HG03064 (cell line): ENCODE measurements around the gene IKZF4.
"Not testable (repeated sequence)": the region's sequence is repeated elsewhere in the genome, so short reads cannot be mapped to it uniquely, and the experiment has no call there.

Source experiments
- ATAC-seq: cut with Tn5 transposase; IDR thresholded peaks from one replicate; pipeline ENCODE4 v1.9.1; 2021; ENCODE audit warnings: low read depth; ENCODE audit not compliant: unreplicated experiment

Gene IKZF4

DNA sequence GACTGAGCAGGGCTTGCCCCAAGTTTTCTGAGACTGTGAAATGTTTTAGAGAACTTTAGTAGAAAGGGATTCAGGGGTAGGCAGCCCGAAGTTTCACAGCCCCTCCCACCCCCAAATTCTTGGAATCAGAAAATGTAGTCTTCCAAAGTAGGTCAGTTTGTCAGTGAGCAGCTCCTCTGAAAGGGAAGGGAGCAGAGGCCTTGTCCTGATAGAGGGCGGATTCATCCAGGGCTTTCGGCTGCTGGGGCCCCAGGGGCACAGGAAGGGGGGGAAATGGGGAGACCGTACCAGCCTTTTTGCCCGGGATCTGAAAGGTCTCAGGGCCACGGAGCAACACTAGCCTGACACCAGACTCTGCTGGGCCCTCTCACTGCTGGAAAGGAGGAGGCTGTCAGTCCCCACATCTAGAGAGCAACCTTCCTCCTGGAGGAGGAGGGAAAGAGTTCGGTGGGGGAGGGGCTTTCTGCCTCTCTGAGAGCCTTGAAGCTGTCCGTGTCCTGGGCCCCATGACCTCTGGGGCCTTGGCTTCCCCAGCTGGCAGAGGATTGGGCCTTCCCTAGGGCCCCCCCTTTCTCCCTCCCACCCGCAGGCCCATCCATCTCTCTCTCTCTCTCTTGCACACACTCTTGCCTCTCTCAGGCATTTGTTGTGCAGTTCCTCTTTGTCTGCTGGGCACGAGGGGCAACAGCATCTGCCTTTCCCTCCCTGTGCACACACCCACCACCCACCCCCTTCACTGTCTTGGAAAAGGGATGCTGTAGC lies at the start of gene IKZF4:
IKZF4 (plus strand) TSS at position 621 of the 762 bp plus-strand sequence. CDS start 451 bp downstream, outside the sequence.
- no peak for ATAC-seq

DNA sequence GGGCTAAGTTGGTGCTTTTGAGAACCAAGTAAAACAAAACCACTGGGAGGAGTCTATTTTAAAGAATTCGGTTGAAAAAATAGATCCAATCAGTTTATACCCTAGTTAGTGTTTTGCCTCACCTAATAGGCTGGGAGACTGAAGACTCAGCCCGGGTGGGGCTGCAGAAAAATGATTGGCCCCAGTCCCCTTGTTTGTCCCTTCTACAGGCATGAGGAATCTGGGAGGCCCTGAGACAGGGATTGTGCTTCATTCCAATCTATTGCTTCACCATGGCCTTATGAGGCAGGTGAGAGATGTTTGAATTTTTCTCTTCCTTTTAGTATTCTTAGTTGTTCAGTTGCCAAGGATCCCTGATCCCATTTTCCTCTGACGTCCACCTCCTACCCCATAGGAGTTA lies 48.8 kb upstream of the IKZF4 start:
- ATAC-seq: no peak

GRCh38 chr12:55972456-55972855 lies 48.4 kb upstream of the IKZF4 start:
- no peak for ATAC-seq

DNA sequence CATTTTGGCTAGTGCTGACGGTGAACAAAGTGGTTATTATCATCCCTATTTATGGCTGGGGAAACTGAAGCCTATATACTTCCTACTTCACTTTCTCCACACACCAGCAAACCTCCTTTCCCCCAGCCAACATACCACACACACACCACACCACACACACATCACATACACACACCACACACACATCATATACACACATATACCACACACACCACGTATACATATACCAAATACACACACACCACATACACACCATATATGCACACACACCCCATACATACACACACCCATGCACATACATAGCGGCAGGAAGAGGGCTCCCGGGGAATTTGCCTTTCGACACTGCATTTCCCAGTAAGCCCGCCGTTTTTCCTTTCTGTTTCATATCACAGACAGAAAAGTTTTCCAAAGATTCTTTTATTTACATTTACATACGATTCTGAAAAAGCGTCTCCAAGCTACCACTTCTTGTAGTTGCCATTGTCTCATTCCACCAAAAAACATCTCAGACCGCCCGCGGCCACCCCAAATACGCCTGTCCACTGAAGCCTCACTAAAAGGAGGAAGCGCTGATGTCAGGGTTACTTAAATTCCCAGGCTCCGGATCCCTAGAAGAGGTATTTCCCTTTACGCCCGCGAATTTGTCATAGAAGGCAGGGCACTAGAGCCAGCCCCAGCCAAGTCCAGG lies 47.8 kb upstream of the IKZF4 start:
- no peak for ATAC-seq

DNA sequence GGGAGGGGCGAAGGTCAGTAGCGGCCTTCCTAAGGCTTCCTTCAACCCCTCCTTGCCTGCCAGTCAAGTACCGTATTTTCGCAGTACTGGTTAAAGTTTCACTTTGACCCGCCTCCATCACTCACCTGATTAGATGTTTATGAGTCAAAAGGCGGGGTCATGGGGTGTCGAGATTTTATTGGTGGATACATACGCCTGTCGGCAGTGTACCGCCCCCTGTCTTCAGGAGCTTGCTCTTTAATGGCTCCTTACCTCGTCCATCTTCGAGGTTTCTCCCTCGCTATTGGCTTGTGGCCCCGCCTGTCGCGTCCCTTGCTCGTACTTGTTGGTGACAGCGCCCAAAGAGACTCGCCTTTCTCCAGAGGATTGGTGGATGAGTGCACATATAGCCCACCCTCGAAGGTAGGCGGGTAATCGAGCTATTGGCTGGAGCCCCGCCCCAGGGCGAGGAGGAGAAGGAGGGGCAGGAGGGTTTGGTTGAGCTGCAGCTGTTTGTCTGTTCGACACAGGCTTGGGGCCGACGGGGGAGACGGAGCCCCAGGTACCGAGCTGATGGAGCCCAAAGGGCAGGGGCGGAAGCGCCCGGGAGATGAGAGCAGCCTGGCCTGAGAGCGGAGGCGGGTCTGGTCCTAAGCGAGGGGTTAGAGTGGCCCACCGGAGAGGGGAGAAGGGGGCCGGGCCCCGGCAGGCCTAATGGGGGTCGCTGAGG lies 47.1 kb upstream of the IKZF4 start, which contains the start of gene RAB5B:
RAB5B (plus strand) TSS at position 480 of the 709 bp plus-strand sequence. CDS start 12,883 bp downstream, outside the sequence.
- ATAC-seq: peak; percentile 96

GRCh38 chr12:55974308-55974730 lies 46.5 kb upstream of the IKZF4 start:
- peak; percentile 11 for ATAC-seq

DNA sequence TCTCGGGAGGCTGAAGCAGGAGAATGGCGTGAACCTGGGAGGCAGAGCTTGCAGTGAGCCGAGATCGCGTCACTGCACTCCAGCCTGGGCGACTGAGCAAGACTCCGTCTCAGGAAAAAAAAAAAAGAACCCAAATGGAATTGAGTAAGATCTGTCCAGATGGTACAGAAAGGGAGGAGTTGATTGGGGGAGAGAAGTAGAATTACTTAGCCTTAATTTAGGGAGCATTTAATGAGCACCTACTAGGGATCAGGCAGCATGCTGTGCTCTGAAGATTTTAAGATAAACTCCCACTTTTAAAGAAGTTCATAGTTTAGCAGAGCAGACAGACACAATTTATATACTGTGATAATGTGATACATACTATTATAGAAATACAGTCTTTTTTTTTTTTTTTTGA lies 42.5 kb upstream of the IKZF4 start:
- no peak for ATAC-seq

- ATAC-seq: no peak
Measured at GRCh38 chr12:55979069-55979468, 41.8 kb upstream of the IKZF4 start.

- ATAC-seq: not testable (repeated sequence)
Measured at GRCh38 chr12:55981882-55982281, 39.0 kb upstream of the IKZF4 start.

DNA sequence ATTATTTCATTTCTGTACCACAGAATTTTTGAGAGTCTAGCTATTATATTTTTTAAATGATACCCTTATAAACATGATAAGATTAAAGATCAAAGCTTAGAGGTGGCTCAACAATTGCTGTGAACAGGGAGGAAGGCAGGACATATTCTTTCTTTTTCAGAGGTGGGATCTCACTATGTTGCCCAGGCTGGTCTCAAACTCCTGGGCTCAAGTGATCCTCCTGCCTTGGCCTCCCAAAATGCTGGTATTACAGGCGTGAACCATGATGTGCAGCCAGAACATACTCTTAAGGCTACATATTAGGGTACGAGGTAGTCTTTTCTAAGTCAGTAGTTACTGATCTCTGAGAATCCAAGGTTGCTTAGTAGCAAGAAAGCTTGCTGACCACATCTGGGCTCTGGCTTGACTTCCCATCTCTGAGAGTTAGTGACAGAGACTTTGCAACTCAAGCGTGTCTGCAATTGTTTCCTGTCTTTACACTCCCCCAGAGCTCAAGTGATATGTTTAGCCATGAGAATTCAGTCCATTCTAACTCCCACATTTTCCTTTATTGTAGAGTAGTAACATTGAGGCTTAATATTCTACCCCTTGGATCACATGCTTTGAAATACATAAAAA lies 38.4 kb upstream of the IKZF4 start:
- ATAC-seq: peak; percentile 93

GRCh38 chr12:55983232-55983842 lies 37.5 kb upstream of the IKZF4 start:
- no peak for ATAC-seq

GRCh38 chr12:55984861-55985260 lies 36.0 kb upstream of the IKZF4 start:
- no peak for ATAC-seq

- ATAC-seq: no peak
Measured at GRCh38 chr12:55985341-55985740, 35.5 kb upstream of the IKZF4 start.

DNA sequence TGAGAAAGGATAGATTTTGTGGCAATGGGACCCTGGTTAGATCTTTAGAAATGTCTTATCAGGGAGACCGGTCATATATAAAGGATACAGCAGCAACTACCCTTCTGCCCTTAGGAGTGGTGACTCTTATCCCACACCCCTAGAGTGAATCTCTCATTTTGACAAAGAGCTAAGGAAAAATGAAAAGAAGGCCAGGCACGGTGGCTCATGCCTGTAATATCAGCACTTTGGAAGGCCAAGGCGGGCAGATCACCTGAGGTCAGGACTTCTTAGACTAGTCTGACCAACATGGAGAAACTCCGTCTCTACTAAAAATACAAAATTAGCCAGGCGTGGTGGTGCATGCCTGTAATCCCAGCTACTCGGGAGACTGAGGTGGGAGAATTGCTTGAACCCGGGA lies 34.9 kb upstream of the IKZF4 start:
- ATAC-seq: not testable (repeated sequence)

DNA sequence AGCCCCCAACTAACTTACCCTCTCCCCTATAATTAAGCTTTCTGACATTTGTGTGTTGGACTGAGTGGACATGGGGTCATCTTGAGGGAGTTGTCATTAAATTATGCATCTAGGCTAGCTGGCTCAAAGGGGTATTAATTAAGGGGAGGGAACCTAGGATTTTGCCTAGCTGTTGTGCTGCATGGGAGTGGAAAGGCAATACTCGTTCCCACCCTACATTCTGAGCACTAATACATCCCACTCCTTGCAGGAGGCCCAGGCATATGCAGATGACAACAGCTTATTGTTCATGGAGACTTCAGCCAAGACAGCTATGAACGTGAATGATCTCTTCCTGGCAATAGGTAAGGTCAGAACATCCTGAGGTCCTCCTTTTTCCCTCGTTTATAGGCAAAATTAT lies 29.7 kb upstream of the IKZF4 start:
- ATAC-seq: no peak

DNA sequence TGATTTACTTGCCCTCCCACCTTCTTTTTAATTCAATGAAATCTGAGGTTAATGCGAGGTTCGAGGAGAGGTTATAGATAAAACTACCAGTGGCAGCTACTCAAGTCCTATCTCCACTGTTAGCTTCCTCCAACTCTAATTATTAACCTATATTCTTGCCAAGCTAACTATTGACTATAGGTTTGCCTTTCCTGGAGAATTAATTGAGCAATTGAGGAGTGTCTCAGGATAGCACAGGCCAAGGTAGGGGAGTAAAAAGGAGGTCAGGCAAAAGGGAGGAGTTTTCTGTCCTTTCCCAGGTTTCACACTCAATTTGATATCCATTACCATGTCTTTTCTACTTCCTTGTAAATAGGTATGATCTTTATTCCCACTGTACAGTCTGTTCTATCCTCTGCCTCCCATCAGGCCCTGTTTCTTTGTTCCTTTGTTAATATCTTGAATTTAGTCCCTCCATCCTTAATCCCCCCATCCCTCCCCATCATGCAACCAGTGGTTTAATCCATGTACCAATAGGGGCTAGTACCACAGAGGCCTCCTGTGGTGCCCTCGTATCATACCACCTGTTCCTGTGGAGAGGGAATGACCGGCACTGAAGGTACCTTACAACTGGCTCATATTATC lies 27.5 kb upstream of the IKZF4 start:
- no peak for ATAC-seq

GRCh38 chr12:55995366-55995765 lies 25.5 kb upstream of the IKZF4 start:
- no peak for ATAC-seq

GRCh38 chr12:55996201-55996714 lies 24.6 kb upstream of the IKZF4 start:
- ATAC-seq: no peak

GRCh38 chr12:55996715-55997534 lies 23.9 kb upstream of the IKZF4 start, which contains the start of gene SUOX:
SUOX (plus strand) TSS chr12:55997276; CDS start chr12:56002222, 4,946 bp downstream.
- ATAC-seq: peak; percentile 98
